ENCODE measurements around the gene AICDA. TPM values are rescaled to one million over a fixed set of nuclear protein-coding genes. Genes with fewer than 3 reads are reported as not detected.

The AICDA gene
- not detected for polyA plus RNA-seq (2012; ENCODE audit: insufficient read depth, insufficient read length, low read depth)

GRCh38 chr12:8612629-8613028 is at the start of gene AICDA:
AICDA (minus strand) TSS chr12:8612859; CDS start chr12:8612767, 92 bp downstream.
- Histone ChIP-seq H3K27me3 (no peaks in the 10 kb centered on the region), H3K4me1 (no peaks in the 10 kb centered on the region), H3K36me3 (no peaks in the 10 kb centered on the region), H3K9me3 (no peaks in the 10 kb centered on the region), H3K4me3 (ENCODE audit: low read depth, low read length) (no peak within 1 kb of the TSS)
- TF ChIP-seq, protein P1, sequence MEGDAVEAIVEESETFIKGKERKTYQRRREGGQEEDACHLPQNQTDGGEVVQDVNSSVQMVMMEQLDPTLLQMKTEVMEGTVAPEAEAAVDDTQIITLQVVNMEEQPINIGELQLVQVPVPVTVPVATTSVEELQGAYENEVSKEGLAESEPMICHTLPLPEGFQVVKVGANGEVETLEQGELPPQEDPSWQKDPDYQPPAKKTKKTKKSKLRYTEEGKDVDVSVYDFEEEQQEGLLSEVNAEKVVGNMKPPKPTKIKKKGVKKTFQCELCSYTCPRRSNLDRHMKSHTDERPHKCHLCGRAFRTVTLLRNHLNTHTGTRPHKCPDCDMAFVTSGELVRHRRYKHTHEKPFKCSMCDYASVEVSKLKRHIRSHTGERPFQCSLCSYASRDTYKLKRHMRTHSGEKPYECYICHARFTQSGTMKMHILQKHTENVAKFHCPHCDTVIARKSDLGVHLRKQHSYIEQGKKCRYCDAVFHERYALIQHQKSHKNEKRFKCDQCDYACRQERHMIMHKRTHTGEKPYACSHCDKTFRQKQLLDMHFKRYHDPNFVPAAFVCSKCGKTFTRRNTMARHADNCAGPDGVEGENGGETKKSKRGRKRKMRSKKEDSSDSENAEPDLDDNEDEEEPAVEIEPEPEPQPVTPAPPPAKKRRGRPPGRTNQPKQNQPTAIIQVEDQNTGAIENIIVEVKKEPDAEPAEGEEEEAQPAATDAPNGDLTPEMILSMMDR (IDR thresholded peaks at IDR 0.05; ENCODE audit: low read depth, low read length), result no peak
- no peak for DNase-seq

DNA sequence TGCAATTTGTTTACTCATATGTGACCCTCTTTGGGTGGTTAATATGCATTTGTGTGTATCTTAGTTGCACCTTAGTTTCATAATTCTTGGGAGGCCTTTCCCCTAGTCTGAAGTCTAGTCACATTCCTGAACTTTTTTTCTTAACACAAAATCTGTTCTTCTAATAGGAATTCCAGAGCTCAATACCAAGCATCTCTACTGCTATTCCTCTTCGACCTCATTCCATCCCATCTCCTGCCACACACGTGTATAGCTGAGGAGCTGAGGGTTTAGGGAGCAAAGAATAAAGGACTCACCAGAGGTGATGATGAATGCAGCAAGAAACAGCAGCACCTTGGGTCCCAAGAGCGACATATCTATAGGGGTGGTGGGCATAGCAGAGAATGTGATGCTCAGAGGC is 49.1 kb upstream of the AICDA start:
- Histone ChIP-seq H3K4me3 (ENCODE audit: low read depth, low read length) (no peak overlapping the region), H3K36me3 (no peaks in the 10 kb centered on the region), H3K4me1 (no peaks in the 10 kb centered on the region), H3K9me3 (no peaks in the 10 kb centered on the region), H3K27me3 (no peaks in the 10 kb centered on the region; the same call in 1 of the 2 replicates)
- TF ChIP-seq, protein P1 (IDR thresholded peaks at IDR 0.05; ENCODE audit: low read depth, low read length), result no peak
- no peak for DNase-seq

- no peak overlapping the region for H3K4me3 ChIP-seq (ENCODE audit: low read depth, low read length)
- H3K9me3 ChIP-seq, result no peaks in the 10 kb centered on the region
- TF ChIP-seq, protein P1 (IDR thresholded peaks at IDR 0.05; ENCODE audit: low read depth, low read length), result no peak
- no peaks in the 10 kb centered on the region for H3K4me1 ChIP-seq
- DNase-seq, result no peak
- H3K36me3 ChIP-seq, result no peaks in the 10 kb centered on the region
- no peaks in the 10 kb centered on the region; the same call in 1 of the 2 replicates for H3K27me3 ChIP-seq
These were observed 48.4 kb upstream of the AICDA start for GRCh38 chr12:8661016-8661415.

DNA sequence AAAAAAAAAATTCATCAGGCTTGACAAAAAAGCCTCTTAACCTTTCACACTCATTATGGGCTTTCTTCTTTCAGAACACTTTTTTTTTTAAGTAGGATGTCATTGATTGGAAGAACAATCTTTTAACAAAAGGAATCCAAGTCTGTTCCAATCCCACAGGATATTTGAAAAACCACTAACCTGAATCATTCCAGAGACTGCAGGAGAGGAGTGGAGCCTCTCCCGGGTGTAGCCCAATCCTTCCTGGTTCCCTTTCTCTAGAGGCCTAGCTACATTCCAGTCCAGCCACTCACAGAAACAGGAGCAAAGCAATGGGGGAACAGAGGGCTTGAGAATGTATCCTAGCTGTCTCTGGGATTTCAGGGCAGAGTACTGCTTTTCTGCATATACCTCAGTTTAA is 45.7 kb upstream of the AICDA start:
- Histone ChIP-seq H3K4me1 (no peaks in the 10 kb centered on the region), H3K27me3 (no peaks in the 10 kb centered on the region; the same call in 1 of the 2 replicates), H3K4me3 (ENCODE audit: low read depth, low read length) (no peak overlapping the region), H3K9me3 (no peaks in the 10 kb centered on the region), H3K36me3 (no peaks in the 10 kb centered on the region)
- TF ChIP-seq, protein P1 (IDR thresholded peaks at IDR 0.05; ENCODE audit: low read depth, low read length), result no peak
- no peak for DNase-seq

GRCh38 chr12:8655421-8655820 is 42.8 kb upstream of the AICDA start:
- H3K27me3 ChIP-seq, result no peaks in the 10 kb centered on the region
- DNase-seq, result no peak

DNA sequence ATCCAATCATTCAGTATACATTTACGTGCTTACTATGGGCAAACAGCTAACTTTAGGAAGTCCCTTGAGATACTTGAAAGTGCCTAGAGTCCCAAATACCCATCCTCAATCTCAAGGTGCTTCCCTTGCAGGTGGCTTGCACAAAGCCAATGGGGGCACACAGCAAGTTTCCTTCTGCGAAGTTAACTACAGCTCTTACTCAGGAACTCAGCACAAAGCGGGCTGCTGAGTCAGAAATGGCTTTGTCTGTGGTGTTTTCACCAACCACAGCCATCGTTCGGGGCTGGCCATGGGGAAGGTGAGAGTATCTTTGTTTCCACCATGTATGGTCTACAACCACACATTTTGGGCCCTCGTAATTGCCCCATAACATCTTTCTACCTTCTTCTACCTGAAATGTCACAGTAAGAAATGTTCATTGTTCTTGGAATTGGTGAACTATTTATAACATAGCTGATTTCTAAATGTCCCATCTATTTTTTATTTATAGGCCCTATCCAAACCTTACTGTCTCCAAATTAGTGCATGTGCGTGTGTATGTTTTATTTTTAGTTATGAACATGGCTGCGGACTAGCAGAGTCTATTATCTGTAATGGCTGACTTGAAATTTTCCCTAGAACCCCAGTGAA is 36.0 kb upstream of the AICDA start:
- Histone ChIP-seq H3K27me3 (peaks cover 9% of the 10 kb centered on the region), H3K4me3 (ENCODE audit: low read depth, low read length) (no peak overlapping the region), H3K36me3 (no peaks in the 10 kb centered on the region), H3K9me3 (no peaks in the 10 kb centered on the region), H3K4me1 (no peaks in the 10 kb centered on the region)
- no peak for DNase-seq
- TF ChIP-seq, protein P1 (IDR thresholded peaks at IDR 0.05; ENCODE audit: low read depth, low read length), result no peak

More at GRCh38 chr12:8655421-8655820, 42.8 kb upstream of the AICDA start:
- Histone ChIP-seq H3K4me1 (no peaks in the 10 kb centered on the region), H3K4me3 (ENCODE audit: low read depth, low read length) (no peak overlapping the region), H3K36me3 (no peaks in the 10 kb centered on the region), H3K9me3 (no peaks in the 10 kb centered on the region)
- TF ChIP-seq, protein P1 (IDR thresholded peaks at IDR 0.05; ENCODE audit: low read depth, low read length), result no peak

Measured in BE2C (cell line).